Ecto neural progenitor cell (in vitro differentiated cells): ENCODE measurements around the gene CCDC88B.

ENCODE experiments used
- DNase-seq: peaks from one replicate; pipeline ENCODE4 v3.0.0-alpha.2; 2018; ENCODE audit warnings: low spot score

The CCDC88B gene

GRCh38 chr11:64347193-64347867, 7.3 kb downstream of the CCDC88B start:
- DNase-seq = no peak

GRCh38 chr11:64348383-64349024, 8.5 kb downstream of the CCDC88B start:
- peak; percentile 58 for DNase-seq

- DNase-seq = no peak
Observed at GRCh38 chr11:64349025-64349387, 9.0 kb downstream of the CCDC88B start.

- DNase-seq = no peak
Observed at GRCh38 chr11:64349404-64349803, 9.4 kb downstream of the CCDC88B start.

GRCh38 chr11:64351136-64351631, 11.2 kb downstream of the CCDC88B start:
- no peak for DNase-seq

GRCh38 chr11:64352099-64352994, 12.3 kb downstream of the CCDC88B start:
- no peak for DNase-seq

- peak; percentile 51 for DNase-seq
Observed at GRCh38 chr11:64352995-64353714, 13.2 kb downstream of the CCDC88B start.

GRCh38 chr11:64353715-64354506, 13.9 kb downstream of the CCDC88B start:
- no peak for DNase-seq

- DNase-seq = peak; percentile 85
Observed at GRCh38 chr11:64355078-64355940, 15.3 kb downstream of the CCDC88B start.

GRCh38 chr11:64356498-64357411, 16.8 kb downstream of the CCDC88B start:
- peak; percentile 82 for DNase-seq

- no peak for DNase-seq
Observed at GRCh38 chr11:64357446-64357845, 17.4 kb downstream of the CCDC88B start.

- peak; percentile 54 for DNase-seq
Observed at GRCh38 chr11:64357904-64358535, 18.0 kb downstream of the CCDC88B start.

GRCh38 chr11:64358536-64358906, 18.5 kb downstream of the CCDC88B start:
- no peak for DNase-seq

- DNase-seq = peak; percentile 81
Observed at GRCh38 chr11:64358907-64359711, 19.1 kb downstream of the CCDC88B start, which contains the start of gene RPS6KA4. Gene RPS6KA4, plus strand, starts transcription at chr11:64359162. Its CDS starts 74 bp downstream, at chr11:64359236.

GRCh38 chr11:64359712-64360445, 19.9 kb downstream of the CCDC88B start:
- DNase-seq = no peak

GRCh38 chr11:64360448-64360921, 20.5 kb downstream of the CCDC88B start:
- no peak for DNase-seq

- DNase-seq = no peak
Observed at GRCh38 chr11:64361659-64362058, 21.7 kb downstream of the CCDC88B start.
